ENCODE results near the gene NCOA5. TPM values are rescaled to one million over a fixed set of nuclear protein-coding genes. Genes with fewer than 3 reads are reported as not detected.

The NCOA5 gene
- total RNA-seq, 1 experiment from 2014 or later = 52.5 TPM

GRCh38 chr20:46035713-46036112, 54.0 kb downstream of the NCOA5 start:
- Histone ChIP-seq H3K27me3 (replicated peaks; ENCODE audit: control insufficient read depth, insufficient read depth, low read length) (no peaks in the 10 kb centered on the region), H3K36me3 (ENCODE audit: control insufficient read depth, insufficient read depth, low read length) (no peaks in the 10 kb centered on the region), H3K9me3 (no peaks in the 10 kb centered on the region), H3K4me3 (ENCODE audit: low read depth, low read length) (no peak overlapping the region), H3K4me1 (no peaks in the 10 kb centered on the region)
- TF ChIP-seq, protein P1, sequence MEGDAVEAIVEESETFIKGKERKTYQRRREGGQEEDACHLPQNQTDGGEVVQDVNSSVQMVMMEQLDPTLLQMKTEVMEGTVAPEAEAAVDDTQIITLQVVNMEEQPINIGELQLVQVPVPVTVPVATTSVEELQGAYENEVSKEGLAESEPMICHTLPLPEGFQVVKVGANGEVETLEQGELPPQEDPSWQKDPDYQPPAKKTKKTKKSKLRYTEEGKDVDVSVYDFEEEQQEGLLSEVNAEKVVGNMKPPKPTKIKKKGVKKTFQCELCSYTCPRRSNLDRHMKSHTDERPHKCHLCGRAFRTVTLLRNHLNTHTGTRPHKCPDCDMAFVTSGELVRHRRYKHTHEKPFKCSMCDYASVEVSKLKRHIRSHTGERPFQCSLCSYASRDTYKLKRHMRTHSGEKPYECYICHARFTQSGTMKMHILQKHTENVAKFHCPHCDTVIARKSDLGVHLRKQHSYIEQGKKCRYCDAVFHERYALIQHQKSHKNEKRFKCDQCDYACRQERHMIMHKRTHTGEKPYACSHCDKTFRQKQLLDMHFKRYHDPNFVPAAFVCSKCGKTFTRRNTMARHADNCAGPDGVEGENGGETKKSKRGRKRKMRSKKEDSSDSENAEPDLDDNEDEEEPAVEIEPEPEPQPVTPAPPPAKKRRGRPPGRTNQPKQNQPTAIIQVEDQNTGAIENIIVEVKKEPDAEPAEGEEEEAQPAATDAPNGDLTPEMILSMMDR (IDR thresholded peaks at IDR 0.05; ENCODE audit: insufficient read depth in 1 of 2, low read depth in 1 of 2, low read length in 1 of 2, severe bottlenecking in 1 of 2, unreplicated experiment in 1 of 2) = no peak
- no peak for DNase-seq
- ChIA-PET CTCF (interaction anchor here (0.6 kb wide), 1 partner anchor 332 kb away, joined by 3 read pairs; no protein-coding TSS in a partner anchor), POLR2A (no interaction called here)
- intact Hi-C loops (cut with micrococcal nuclease; ENCODE audit: unreplicated experiment) = no loop called here
- no TSS peak for BruUV-seq (replicated peaks)
- no peak overlapping the region for H3K27ac Mint-ChIP-seq (ENCODE audit: unreplicated experiment)
- no peaks in the 10 kb centered on the region for H3K36me3 Mint-ChIP-seq (ENCODE audit: insufficient read depth, unreplicated experiment)
- no peak overlapping the region for H3K4me3 Mint-ChIP-seq (ENCODE audit: unreplicated experiment)
- H3K27me3 Mint-ChIP-seq (ENCODE audit: insufficient read depth, unreplicated experiment) = peaks cover 18% of the 10 kb centered on the region
- H3K4me1 Mint-ChIP-seq (ENCODE audit: low read depth, unreplicated experiment) = no peaks in the 10 kb centered on the region
- H3K9me3 Mint-ChIP-seq (ENCODE audit: unreplicated experiment) = no peaks in the 10 kb centered on the region

DNA sequence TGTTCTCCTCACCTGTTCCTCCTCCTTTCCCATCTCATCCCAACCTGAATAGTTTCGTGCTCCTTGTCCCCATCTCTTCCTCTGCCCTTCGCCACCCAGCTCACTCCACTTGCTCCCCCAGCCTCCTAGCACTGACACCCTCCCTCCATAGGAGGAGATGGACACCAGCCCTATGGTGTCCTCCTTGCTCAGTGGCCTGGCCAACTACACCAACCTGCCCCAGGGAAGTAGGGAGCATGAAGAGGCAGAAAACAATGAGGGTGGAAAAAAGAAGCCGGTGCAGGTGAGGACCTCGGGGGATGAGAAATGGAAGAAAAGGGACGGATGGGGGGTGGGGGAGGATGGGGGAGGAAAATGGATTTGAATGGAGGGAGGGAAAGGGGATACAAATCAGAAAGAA, 54.5 kb downstream of the NCOA5 start:
- no peak for DNase-seq
- ChIA-PET CTCF (no interaction called here), POLR2A (no interaction called here)
- Histone ChIP-seq H3K27me3 (replicated peaks; ENCODE audit: control insufficient read depth, insufficient read depth, low read length) (no peaks in the 10 kb centered on the region), H3K9me3 (no peaks in the 10 kb centered on the region), H3K36me3 (ENCODE audit: control insufficient read depth, insufficient read depth, low read length) (no peaks in the 10 kb centered on the region), H3K4me1 (no peaks in the 10 kb centered on the region), H3K4me3 (ENCODE audit: low read depth, low read length) (no peak overlapping the region)
- Mint-ChIP-seq H3K36me3 (ENCODE audit: insufficient read depth, unreplicated experiment) (no peaks in the 10 kb centered on the region), H3K27ac (ENCODE audit: unreplicated experiment) (no peak overlapping the region), H3K4me3 (ENCODE audit: unreplicated experiment) (no peak overlapping the region), H3K27me3 (ENCODE audit: insufficient read depth, unreplicated experiment) (peaks cover 18% of the 10 kb centered on the region), H3K4me1 (ENCODE audit: low read depth, unreplicated experiment) (no peaks in the 10 kb centered on the region), H3K9me3 (ENCODE audit: unreplicated experiment) (no peaks in the 10 kb centered on the region)
- intact Hi-C loops (cut with micrococcal nuclease; ENCODE audit: unreplicated experiment) = no loop called here
- no TSS peak for BruUV-seq (replicated peaks)
- TF ChIP-seq, protein P1 (IDR thresholded peaks at IDR 0.05; ENCODE audit: insufficient read depth in 1 of 2, low read depth in 1 of 2, low read length in 1 of 2, severe bottlenecking in 1 of 2, unreplicated experiment in 1 of 2) = no peak

DNA sequence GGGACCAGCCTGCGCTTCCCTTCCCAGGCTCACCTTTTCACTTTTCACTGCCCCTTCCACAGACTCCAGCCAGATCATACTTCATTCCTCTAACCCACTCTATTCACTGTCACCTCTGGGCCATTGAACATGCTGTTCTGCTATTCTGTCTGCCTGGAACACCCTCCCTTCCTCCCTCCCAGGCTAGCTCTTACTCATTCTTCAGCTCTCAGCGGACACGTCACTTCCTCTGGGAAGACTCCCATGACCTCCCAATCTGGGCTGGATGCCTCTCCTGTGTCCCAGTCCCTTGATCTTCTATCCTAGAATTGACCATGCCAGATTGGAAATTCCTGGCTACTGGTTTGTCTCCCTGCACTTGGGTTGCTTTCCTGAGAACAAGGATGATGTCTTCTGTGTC, 55.7 kb downstream of the NCOA5 start:
- H3K36me3 ChIP-seq (ENCODE audit: control insufficient read depth, insufficient read depth, low read length) = no peaks in the 10 kb centered on the region
- TF ChIP-seq, protein P1 (IDR thresholded peaks at IDR 0.05; ENCODE audit: insufficient read depth in 1 of 2, low read depth in 1 of 2, low read length in 1 of 2, severe bottlenecking in 1 of 2, unreplicated experiment in 1 of 2) = no peak
- no TSS peak for BruUV-seq (replicated peaks)
- no peaks in the 10 kb centered on the region for H3K27me3 ChIP-seq (replicated peaks; ENCODE audit: control insufficient read depth, insufficient read depth, low read length)
- CTCF ChIA-PET = no interaction called here
- no peak for DNase-seq
- H3K4me1 ChIP-seq = no peaks in the 10 kb centered on the region
- H3K9me3 ChIP-seq = no peaks in the 10 kb centered on the region
- H3K9me3 Mint-ChIP-seq (ENCODE audit: unreplicated experiment) = no peaks in the 10 kb centered on the region
- POLR2A ChIA-PET = no interaction called here
- no peak overlapping the region for H3K4me3 ChIP-seq (ENCODE audit: low read depth, low read length)
- H3K27ac Mint-ChIP-seq (ENCODE audit: unreplicated experiment) = no peak overlapping the region
- no peaks in the 10 kb centered on the region for H3K4me1 Mint-ChIP-seq (ENCODE audit: low read depth, unreplicated experiment)
- no peak overlapping the region for H3K4me3 Mint-ChIP-seq (ENCODE audit: unreplicated experiment)
- peaks cover 21% of the 10 kb centered on the region for H3K27me3 Mint-ChIP-seq (ENCODE audit: insufficient read depth, unreplicated experiment)
- H3K36me3 Mint-ChIP-seq (ENCODE audit: insufficient read depth, unreplicated experiment) = no peaks in the 10 kb centered on the region
- intact Hi-C loops (cut with micrococcal nuclease; ENCODE audit: unreplicated experiment) = no loop called here

Data from Caco-2 (cell line).